ENCODE data around the gene C12orf76.
A peak's percentile ranks its signal among the peaks of the same experiment; 100 is the strongest.
"Not testable (repeated sequence)": the region's sequence is repeated elsewhere in the genome, so short reads cannot be mapped to it uniquely, and the experiment has no call there.

C12orf76 gene, protein sequence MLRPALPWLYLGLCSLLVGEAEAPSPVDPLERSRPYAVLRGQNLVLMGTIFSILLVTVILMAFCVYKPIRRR

DNA sequence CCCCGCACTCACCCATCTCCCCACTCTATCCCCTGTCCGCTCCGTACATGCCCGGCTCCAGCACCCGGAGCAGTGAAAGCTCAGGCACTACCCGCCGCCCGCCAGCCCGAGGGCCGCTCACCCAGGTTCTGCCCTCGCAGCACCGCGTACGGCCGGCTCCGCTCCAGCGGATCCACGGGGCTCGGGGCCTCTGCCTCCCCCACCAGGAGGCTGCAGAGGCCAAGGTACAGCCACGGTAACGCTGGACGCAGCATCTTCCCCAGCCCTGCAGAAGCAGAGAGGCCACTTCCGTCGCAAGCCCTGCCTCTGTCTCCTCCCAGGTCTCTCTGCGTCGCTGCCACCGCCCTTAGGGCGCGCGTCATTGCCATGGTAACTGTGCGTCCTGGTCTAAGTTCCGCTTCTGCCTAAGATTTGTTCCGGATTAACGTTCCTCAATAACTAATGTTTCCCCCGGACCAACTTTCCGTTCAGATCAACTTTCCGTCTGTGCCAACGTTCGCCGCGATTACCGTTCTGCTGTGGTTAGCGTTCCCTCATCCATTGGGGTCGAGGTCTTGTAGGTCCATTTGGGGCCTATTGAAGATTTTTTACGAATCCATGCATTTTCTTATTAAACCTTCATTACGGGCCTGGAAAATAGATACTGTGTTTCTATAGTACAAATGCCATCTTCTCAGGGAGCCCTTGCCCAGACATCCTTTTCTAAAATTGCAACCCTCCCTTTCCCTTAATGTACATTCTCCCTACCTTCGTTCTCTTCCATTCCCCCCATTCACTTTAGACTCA is at the start of gene C12orf76:
Gene C12orf76 (minus strand): TSS at position 281 of the 786 bp plus-strand sequence. CDS start 27 bp downstream, at position 254.
- Histone ChIP-seq H3K9me3 (ENCODE audit: control insufficient read depth, insufficient read depth, low read depth, low read length) (no peaks in the 10 kb centered on the region), H3K4me3 (ENCODE audit: low read depth, low read length) (peak within 1 kb of the TSS; percentile 94), H3K36me3 (ENCODE audit: control insufficient read depth, insufficient read depth, low read length) (no peaks in the 10 kb centered on the region), H3K9ac (ENCODE audit: low read length) (peak within 1 kb of the TSS; percentile 79), H3K27ac (ENCODE audit: low read depth, low read length) (0 out of 2 replicates have a peak within 1 kb of the TSS, but pooled peaks have one; percentile 20), H3K4me1 (ENCODE audit: control insufficient read depth, insufficient read depth, low read length) (peaks cover 3% of the 10 kb centered on the region; the same call in 1 of the 2 replicates), H3K27me3 (ENCODE audit: control insufficient read depth, insufficient read depth, low read length) (no peaks in the 10 kb centered on the region)

DNA sequence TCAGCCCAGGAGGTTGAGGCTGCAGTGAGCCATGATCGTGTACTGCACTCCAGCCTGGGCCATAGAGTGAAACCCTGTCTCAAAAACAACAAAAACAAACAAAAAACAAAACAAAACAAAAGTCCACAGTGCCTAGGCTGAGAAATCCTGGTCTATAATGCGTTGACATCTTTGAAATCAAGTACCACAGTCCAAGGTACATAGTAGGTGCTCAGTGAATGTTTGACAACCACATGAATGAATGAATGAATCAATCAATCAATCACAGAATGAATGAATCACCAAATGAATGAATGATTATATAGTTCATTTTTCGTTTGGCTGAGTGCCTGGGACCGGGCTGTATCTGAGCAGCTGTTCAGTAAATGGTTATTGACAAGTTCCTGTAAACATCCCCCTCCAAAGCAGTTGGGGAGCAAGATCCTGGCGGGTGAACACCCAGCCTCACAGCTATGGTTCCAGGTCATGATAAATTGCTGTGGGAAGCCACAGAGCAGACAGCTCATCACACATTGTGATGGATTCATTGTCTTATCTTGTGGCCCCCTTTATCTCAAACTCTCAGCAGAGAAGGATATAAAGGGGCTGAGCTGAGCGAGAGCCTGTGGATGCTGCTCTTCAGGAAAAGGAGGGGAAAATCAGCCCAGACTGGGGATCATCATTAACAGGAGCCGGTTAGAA is 45.4 kb upstream of the C12orf76 start:
- Histone ChIP-seq H3K27ac (ENCODE audit: low read depth, low read length) (no peak overlapping the region), H3K4me1 (ENCODE audit: control insufficient read depth, insufficient read depth, low read length) (no peaks in the 10 kb centered on the region), H3K27me3 (ENCODE audit: control insufficient read depth, insufficient read depth, low read length) (no peaks in the 10 kb centered on the region; the same call in 1 of the 2 replicates), H3K4me3 (ENCODE audit: low read depth, low read length) (no peak overlapping the region), H3K9ac (ENCODE audit: low read length) (no peak overlapping the region), H3K36me3 (ENCODE audit: control insufficient read depth, insufficient read depth, low read length) (no peaks in the 10 kb centered on the region), H3K9me3 (ENCODE audit: control insufficient read depth, insufficient read depth, low read depth, low read length) (no peaks in the 10 kb centered on the region)

- Histone ChIP-seq H3K27ac (ENCODE audit: low read depth, low read length) (no peak overlapping the region), H3K4me1 (ENCODE audit: control insufficient read depth, insufficient read depth, low read length) (no peaks in the 10 kb centered on the region), H3K27me3 (ENCODE audit: control insufficient read depth, insufficient read depth, low read length) (no peaks in the 10 kb centered on the region; the same call in 1 of the 2 replicates), H3K9me3 (ENCODE audit: control insufficient read depth, insufficient read depth, low read depth, low read length) (no peaks in the 10 kb centered on the region), H3K36me3 (ENCODE audit: control insufficient read depth, insufficient read depth, low read length) (no peaks in the 10 kb centered on the region), H3K4me3 (ENCODE audit: low read depth, low read length) (no peak overlapping the region), H3K9ac (ENCODE audit: low read length) (no peak overlapping the region)
These were observed 42.9 kb upstream of the C12orf76 start for GRCh38 chr12:110091136-110091711.

DNA sequence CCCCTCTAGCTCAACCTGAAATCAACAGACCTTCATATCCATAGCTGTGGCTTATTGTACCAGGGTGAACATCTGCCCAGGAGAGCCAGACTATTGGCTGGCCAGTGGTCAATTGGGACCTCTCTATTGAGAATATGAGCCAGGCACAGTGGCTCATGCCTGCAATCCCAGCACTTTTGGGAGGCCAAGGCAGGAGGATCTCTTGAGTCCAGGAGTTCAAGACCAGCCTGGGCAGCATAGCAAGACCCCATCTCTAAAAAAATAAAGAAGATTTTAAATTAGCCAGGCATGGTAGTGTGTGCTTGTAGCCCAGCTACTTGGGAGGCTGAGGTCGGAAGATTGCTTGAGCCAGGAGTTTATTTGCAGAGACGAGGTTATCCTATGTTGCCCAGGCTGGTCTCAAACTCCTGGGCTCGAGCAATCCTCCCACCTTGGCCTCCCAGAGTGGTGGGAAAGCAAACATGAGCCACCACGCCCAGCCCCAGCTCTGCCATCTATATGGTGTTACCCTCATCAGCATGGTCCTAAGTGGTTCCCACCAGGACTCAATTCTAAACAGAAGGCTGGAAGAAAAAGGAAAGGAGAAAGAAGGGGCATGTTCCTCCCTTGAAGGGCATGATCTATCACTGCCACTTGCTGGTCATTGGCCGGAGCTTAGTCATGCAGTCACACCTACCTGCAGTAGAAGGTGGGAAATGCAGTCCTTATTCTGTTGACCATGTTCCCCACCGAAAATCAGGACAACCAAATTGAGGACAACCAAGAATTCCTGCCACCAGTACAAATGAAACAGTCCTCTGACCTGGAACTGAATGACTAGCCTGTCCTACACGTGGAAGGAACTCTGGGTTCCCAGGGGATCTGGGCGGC is 42.2 kb upstream of the C12orf76 start:
- no peaks in the 10 kb centered on the region for H3K36me3 ChIP-seq (ENCODE audit: control insufficient read depth, insufficient read depth, low read length)
- H3K27ac ChIP-seq (ENCODE audit: low read depth, low read length): no peak overlapping the region
- H3K4me1 ChIP-seq (ENCODE audit: control insufficient read depth, insufficient read depth, low read length): no peaks in the 10 kb centered on the region
- H3K4me3 ChIP-seq (ENCODE audit: low read depth, low read length): no peak overlapping the region
- no peaks in the 10 kb centered on the region; the same call in 1 of the 2 replicates for H3K27me3 ChIP-seq (ENCODE audit: control insufficient read depth, insufficient read depth, low read length)
- no peaks in the 10 kb centered on the region for H3K9me3 ChIP-seq (ENCODE audit: control insufficient read depth, insufficient read depth, low read depth, low read length)
- no peak overlapping the region for H3K9ac ChIP-seq (ENCODE audit: low read length)

- no peak overlapping the region for H3K9ac ChIP-seq (ENCODE audit: low read length)
- H3K27me3 ChIP-seq (ENCODE audit: control insufficient read depth, insufficient read depth, low read length): no peaks in the 10 kb centered on the region; the same call in 1 of the 2 replicates
- no peaks in the 10 kb centered on the region for H3K4me1 ChIP-seq (ENCODE audit: control insufficient read depth, insufficient read depth, low read length)
- no peaks in the 10 kb centered on the region for H3K36me3 ChIP-seq (ENCODE audit: control insufficient read depth, insufficient read depth, low read length)
- no peak overlapping the region for H3K4me3 ChIP-seq (ENCODE audit: low read depth, low read length)
- H3K9me3 ChIP-seq (ENCODE audit: control insufficient read depth, insufficient read depth, low read depth, low read length): no peaks in the 10 kb centered on the region
- H3K27ac ChIP-seq (ENCODE audit: low read depth, low read length): no peak overlapping the region
These were observed 40.6 kb upstream of the C12orf76 start for GRCh38 chr12:110088936-110089335.

DNA sequence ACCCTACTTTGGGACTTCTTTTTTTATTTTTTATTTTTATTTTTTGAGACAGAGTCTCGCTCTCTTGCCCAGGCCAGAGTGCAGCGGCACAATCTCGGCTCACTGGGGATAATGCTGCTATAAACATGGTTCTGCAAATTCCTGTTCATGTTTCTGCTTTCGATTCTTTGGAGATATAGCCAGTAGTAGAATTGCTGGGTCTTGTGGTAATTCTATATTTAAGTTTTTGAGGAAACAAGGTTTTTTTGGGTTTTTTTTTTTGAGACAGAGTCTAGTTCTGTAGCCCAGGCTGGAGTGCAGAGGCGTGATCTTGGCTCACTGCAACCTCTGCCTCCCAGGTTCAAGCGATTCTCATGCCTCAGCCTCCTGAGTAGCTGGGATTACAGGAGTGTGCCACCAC is 39.9 kb upstream of the C12orf76 start:
- H3K27ac ChIP-seq (ENCODE audit: low read depth, low read length); H3K4me1 ChIP-seq (ENCODE audit: control insufficient read depth, insufficient read depth, low read length); H3K9ac ChIP-seq (ENCODE audit: low read length); H3K27me3 ChIP-seq (ENCODE audit: control insufficient read depth, insufficient read depth, low read length); H3K4me3 ChIP-seq (ENCODE audit: low read depth, low read length); H3K36me3 ChIP-seq (ENCODE audit: control insufficient read depth, insufficient read depth, low read length); H3K9me3 ChIP-seq (ENCODE audit: control insufficient read depth, insufficient read depth, low read depth, low read length): not testable (repeated sequence)

DNA sequence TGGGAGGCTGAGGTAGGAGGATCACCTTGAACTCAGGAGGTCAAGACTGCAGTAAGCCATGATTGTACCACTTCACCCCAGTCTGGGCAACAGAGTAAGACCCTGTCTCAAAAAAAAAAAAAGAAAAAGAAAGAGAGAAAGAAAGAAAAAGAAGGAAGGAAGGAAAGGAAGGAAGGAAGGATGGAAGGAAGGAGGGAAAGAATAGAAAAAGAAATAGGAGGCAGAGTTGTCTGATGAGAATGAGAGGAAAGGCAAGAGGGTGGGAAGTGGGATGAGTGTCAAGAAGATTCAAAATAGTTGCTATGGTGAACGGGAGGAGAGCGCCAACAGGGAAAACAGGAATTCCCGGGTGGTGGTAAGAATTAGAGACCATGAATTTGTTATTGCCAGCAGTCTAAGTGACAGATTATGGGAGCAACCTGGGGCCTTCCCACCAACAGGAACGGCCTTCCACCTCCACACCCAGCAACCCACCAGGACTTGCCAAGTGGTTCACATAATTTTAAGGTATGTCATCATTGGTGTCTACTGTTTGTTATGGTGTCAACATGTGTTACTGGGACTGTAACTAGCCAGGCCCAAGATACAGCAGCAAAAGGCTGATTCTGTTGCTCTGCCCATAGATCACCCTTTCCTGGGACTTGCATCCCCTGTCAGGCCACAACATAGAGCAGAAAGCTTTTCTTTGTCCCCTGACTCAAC is 36.1 kb upstream of the C12orf76 start:
- no peaks in the 10 kb centered on the region for H3K9me3 ChIP-seq (ENCODE audit: control insufficient read depth, insufficient read depth, low read depth, low read length)
- H3K27ac ChIP-seq (ENCODE audit: low read depth, low read length): no peak overlapping the region
- no peaks in the 10 kb centered on the region for H3K4me1 ChIP-seq (ENCODE audit: control insufficient read depth, insufficient read depth, low read length)
- no peaks in the 10 kb centered on the region for H3K27me3 ChIP-seq (ENCODE audit: control insufficient read depth, insufficient read depth, low read length)
- H3K4me3 ChIP-seq (ENCODE audit: low read depth, low read length): no peak overlapping the region
- H3K9ac ChIP-seq (ENCODE audit: low read length): no peak overlapping the region
- H3K36me3 ChIP-seq (ENCODE audit: control insufficient read depth, insufficient read depth, low read length): no peaks in the 10 kb centered on the region

- Histone ChIP-seq H3K9ac (ENCODE audit: low read length) (no peak overlapping the region), H3K27me3 (ENCODE audit: control insufficient read depth, insufficient read depth, low read length) (no peaks in the 10 kb centered on the region), H3K4me3 (ENCODE audit: low read depth, low read length) (no peak overlapping the region), H3K36me3 (ENCODE audit: control insufficient read depth, insufficient read depth, low read length) (no peaks in the 10 kb centered on the region), H3K4me1 (ENCODE audit: control insufficient read depth, insufficient read depth, low read length) (no peaks in the 10 kb centered on the region), H3K9me3 (ENCODE audit: control insufficient read depth, insufficient read depth, low read depth, low read length) (no peaks in the 10 kb centered on the region), H3K27ac (ENCODE audit: low read depth, low read length) (no peak overlapping the region)
These were observed 32.1 kb upstream of the C12orf76 start for GRCh38 chr12:110080410-110080809.

DNA sequence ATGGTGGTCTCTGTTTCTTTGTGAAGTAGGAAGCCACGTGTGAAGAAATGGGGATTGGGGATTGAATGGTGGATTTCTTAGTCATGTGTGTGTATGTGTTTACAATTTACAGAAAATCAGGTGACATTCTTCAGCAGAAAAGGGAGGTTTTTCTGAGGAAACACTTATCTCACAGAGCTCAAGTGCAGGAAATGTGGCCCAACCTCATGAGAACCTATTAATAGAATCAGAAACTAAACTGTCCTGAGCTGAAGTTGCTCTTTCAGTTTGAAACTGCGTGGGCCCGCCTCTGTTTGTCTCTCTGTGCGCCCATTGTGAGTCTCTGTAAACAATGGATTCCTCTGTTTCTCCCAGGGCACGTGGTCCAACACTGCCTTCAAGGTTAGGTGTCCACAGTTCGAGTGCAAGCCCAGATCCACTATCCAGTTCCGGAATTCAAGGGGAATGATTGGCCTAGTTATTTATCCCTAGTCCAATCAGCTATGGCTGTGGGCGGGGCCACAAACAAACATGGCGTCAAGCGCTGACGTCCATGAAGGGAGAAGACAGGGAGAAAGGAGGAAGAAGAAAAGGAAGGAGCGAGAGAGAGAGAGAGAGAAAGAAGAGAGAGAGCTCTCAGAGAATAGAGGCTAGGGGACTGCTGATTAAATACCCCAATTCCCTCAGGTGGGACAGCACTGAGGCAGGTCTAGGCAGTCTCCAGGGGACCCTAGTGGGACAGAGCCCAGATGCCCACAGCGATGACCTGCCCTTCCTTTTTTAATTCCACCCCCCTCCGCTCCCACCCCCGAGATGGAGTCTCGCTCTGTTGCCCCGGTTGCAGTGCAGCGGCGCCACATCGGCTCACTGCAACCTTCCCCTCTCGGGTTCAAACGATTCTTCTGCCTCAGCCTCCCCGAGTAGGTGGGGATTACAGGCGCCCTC is 31.4 kb upstream of the C12orf76 start:
- no peak overlapping the region for H3K9ac ChIP-seq (ENCODE audit: low read length)
- H3K4me3 ChIP-seq (ENCODE audit: low read depth, low read length): no peak overlapping the region

More for the DNA sequence above, 31.4 kb upstream of the C12orf76 start:
- H3K4me1 ChIP-seq (ENCODE audit: control insufficient read depth, insufficient read depth, low read length): no peaks in the 10 kb centered on the region
- H3K9me3 ChIP-seq (ENCODE audit: control insufficient read depth, insufficient read depth, low read depth, low read length): no peaks in the 10 kb centered on the region
- H3K27ac ChIP-seq (ENCODE audit: low read depth, low read length): no peak overlapping the region
- H3K36me3 ChIP-seq (ENCODE audit: control insufficient read depth, insufficient read depth, low read length): no peaks in the 10 kb centered on the region
- H3K27me3 ChIP-seq (ENCODE audit: control insufficient read depth, insufficient read depth, low read length): no peaks in the 10 kb centered on the region

All from HUES6 (cell line).